Stimulated activated CD8-positive, alpha-beta memory T cell treated with anti-CD3 and anti-CD28 coated beads, Interleukin-15, amount 100 ng/mL, for 24 hours (primary cell): Measurements from ENCODE around the gene HSPA12B.

ENCODE experiments used
- DNase-seq: peaks from one replicate; pipeline ENCODE4 v3.0.0-alpha.2; 2020; ENCODE audit warnings: low read depth

HSPA12B gene, protein sequence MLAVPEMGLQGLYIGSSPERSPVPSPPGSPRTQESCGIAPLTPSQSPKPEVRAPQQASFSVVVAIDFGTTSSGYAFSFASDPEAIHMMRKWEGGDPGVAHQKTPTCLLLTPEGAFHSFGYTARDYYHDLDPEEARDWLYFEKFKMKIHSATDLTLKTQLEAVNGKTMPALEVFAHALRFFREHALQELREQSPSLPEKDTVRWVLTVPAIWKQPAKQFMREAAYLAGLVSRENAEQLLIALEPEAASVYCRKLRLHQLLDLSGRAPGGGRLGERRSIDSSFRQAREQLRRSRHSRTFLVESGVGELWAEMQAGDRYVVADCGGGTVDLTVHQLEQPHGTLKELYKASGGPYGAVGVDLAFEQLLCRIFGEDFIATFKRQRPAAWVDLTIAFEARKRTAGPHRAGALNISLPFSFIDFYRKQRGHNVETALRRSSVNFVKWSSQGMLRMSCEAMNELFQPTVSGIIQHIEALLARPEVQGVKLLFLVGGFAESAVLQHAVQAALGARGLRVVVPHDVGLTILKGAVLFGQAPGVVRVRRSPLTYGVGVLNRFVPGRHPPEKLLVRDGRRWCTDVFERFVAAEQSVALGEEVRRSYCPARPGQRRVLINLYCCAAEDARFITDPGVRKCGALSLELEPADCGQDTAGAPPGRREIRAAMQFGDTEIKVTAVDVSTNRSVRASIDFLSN

GRCh38 chr20:3732327-3733118, at the start of gene HSPA12B:
Gene HSPA12B, plus strand, starts transcription at chr20:3732685. Its CDS starts 5,990 bp downstream, at chr20:3738675.
- DNase-seq = no peak

DNA sequence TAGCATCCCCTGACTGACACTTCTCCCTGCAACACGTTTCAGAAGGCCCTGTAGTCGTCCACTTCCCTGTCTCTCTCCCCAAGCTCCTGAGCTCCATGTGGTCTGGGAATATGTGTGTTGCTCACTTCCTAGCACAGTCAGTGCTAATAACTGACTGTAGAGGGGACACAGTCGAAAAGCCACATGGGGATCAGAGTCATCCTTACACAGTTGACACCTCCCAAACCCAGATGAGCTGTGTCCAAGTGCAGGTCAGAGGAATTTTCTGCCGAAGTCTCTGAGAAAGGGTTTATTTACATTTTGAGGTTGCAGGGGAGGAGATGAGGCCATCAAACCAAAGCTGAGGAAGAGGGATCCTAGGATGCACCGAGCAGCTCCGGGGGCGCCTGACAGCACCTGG, 47.1 kb upstream of the HSPA12B start:
- no peak for DNase-seq

- DNase-seq = no peak
Measured at GRCh38 chr20:3686421-3686820, 46.1 kb upstream of the HSPA12B start.

GRCh38 chr20:3686867-3687321, 45.6 kb upstream of the HSPA12B start:
- DNase-seq = no peak

- DNase-seq = no peak
Measured at GRCh38 chr20:3687655-3688054, 44.8 kb upstream of the HSPA12B start.

GRCh38 chr20:3689978-3690377, 42.5 kb upstream of the HSPA12B start:
- no peak for DNase-seq

DNA sequence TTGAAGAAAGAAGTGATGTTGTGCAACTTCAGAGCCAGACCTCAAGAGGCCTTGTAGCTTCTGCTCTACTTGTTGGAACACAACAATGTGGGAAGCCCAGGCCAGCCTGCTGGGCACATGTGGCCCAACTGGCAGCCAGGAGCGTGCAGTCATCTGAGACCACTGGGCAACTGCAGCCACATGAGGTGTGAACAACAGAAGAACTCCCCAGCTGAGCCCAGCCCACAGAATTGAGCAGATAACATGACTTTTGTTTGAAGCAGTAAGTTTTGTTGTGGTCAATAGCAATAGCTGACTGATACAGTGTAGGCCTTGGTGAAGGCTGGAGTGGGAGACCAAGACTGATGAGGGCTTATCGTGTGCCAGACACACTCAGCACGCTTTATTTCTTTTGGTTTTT, 42.1 kb upstream of the HSPA12B start:
- no peak for DNase-seq

DNA sequence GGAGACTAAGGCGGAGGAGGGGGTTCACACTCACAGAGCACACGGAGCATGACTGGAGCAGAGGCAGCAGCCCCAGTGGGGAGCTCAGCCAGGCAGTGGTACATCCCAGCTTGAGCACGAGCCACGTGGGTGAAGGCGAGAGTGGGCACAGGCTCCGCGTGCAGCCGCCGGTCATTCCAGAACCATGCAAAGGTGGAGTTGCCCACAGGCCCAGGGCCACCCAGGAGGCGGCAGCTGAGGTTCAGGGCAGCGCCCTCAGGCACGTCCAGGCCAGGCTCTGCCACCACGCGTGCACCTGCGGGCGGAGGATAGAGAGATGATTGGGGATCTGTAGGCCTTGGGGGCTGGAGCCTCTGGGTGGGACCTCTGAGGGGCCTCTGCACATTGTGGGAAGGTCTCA, 41.2 kb upstream of the HSPA12B start:
- DNase-seq = no peak

- no peak for DNase-seq
Measured at GRCh38 chr20:3691897-3692296, 40.6 kb upstream of the HSPA12B start.

DNA sequence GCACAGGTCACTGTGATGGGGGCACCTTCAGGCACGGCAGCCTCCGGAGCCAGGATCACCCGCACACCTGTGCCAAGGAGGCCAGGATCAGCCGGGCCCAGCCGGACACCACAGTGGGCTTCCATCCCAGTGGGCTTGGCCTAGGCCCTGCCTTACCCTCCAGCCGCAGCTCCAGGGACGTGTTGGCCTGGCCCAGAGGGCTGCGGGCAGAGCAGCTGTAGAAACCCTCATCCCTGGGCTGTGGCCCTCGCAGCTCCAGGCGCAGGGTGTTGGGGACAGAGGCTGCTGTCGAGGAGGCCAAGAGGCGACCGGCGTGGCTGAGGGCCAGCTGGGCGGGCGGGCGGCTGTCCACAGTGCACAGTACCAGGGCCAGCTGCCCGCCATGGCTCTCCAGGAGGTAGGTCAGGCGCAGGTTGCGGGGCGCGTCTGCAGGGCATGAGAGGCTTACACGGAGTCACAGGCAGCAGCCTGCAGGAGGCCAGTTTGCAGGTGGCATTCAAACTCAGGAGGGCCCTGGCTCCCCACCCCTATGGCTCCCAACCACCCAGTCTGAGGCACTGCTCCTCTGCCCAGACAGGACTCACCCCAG, 39.7 kb upstream of the HSPA12B start:
- DNase-seq = no peak

DNA sequence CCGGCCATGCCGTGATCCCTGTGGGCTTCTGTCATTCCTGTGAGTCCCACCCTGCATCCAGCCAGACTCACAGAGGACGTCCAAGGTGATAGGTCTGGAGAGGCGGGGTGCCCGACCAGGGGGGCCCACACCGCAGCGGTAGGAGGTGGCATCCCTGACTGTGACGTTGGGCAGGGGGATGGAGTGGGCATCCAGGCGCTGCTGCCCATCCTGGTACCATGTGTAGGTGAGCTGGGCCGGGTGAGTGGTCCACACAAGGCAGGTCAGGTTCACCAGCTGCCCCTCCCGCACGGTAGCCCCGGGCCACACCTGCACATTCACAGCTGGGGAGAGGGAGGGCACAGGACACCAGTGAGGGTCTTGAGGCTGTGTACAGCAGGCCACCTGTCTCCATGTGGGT, 39.1 kb upstream of the HSPA12B start:
- DNase-seq = no peak

DNA sequence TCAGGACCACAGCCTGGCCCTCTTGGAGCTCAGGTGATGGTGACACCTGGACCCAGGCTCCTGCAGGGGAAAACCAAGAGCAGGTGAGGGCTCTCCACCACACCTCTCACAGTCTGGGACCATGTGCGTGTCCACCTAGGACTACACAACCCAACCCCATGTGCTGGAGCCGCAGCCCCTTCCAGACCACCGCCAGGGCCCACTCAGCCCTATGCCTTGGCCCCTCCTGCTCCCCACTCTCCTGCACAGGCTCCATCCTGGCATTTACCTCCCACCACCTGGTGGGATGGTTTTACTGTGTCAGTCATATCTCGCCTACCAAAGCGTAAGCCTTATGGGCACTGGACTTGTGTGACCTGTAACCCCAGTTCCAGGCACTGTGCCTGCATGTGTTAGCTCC, 37.6 kb upstream of the HSPA12B start:
- no peak for DNase-seq

- no peak for DNase-seq
Measured at GRCh38 chr20:3696200-3696599, 36.3 kb upstream of the HSPA12B start.

GRCh38 chr20:3696745-3697587, 35.5 kb upstream of the HSPA12B start:
- no peak for DNase-seq

GRCh38 chr20:3697588-3698305, 34.7 kb upstream of the HSPA12B start:
- DNase-seq = no peak

DNA sequence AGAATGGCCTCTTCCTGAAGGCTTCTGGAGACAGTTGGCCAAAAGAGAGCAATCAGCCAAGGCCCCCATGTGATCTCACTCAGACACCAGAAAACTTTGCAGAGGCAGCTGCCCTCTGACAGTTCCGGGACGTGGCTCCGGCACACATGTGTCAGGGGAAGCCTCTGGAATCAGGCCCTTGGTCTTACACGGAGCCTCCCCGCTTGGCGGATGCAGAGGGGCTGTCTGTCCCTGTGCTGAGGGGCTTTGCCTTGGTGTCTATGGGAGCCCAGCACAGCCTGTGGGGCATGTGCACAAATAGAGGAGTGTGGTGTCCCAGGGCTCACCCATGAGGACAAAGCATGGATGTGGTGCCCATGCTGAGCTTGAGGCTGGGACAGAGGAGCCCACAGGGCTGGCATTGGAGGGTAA, 33.9 kb upstream of the HSPA12B start:
- DNase-seq = no peak

- DNase-seq = no peak
Measured at GRCh38 chr20:3699037-3699436, 33.4 kb upstream of the HSPA12B start.

DNA sequence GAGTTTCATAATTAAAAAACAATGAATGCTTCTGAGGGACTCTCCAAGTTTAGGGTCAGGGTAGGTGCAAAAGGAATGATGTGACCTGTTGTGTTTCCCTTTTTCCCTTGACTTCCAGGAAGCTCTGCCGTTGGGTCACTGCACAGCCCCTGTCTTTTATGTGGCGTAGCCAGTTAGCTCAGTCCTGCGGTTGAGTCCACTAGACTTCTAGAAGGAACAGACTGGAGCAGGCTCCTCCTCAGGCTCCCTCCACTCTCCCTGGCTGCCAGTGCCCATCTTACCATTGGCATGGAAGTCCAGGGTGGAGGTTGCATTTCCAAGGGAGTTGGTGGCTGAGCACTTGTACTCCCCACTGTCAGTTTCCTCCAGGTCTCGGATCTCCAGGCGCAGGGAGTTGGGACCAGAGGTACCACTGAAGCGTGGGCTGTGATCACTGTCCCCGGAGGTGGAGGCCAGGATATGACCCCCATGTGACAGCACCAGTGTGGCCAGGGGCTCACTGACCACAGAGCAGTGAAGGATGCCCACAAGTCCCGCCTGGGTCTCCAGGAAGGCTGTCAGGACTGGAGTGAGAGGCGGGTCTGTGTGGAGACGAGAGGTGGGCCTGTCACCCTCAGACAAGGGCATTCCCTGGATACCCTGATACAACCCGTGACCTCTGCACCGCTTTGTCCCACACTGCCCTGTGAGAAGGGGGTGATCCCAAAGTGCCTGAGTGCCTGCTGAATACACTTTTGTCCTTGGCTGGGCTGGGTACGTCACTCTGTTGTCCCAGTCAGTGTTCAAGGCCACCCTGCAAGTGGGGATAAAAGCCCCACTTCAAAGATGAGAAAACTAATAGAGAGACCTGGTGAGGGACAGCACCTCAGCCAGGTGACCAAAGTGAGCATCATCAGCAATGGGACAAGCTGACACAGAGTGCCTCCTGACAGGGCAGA, 31.2 kb upstream of the HSPA12B start:
- no peak for DNase-seq

- DNase-seq = no peak
Measured at GRCh38 chr20:3702611-3703391, 29.7 kb upstream of the HSPA12B start.
